ENCODE data around the gene MTA1. TPM values are rescaled to one million over a fixed set of nuclear protein-coding genes. Genes with fewer than 3 reads are reported as not detected.

MTA1 gene
- total and polyA plus RNA-seq, 4 experiments from 2014 or later = 1.5 to 123 (median 64.2) TPM

DNA sequence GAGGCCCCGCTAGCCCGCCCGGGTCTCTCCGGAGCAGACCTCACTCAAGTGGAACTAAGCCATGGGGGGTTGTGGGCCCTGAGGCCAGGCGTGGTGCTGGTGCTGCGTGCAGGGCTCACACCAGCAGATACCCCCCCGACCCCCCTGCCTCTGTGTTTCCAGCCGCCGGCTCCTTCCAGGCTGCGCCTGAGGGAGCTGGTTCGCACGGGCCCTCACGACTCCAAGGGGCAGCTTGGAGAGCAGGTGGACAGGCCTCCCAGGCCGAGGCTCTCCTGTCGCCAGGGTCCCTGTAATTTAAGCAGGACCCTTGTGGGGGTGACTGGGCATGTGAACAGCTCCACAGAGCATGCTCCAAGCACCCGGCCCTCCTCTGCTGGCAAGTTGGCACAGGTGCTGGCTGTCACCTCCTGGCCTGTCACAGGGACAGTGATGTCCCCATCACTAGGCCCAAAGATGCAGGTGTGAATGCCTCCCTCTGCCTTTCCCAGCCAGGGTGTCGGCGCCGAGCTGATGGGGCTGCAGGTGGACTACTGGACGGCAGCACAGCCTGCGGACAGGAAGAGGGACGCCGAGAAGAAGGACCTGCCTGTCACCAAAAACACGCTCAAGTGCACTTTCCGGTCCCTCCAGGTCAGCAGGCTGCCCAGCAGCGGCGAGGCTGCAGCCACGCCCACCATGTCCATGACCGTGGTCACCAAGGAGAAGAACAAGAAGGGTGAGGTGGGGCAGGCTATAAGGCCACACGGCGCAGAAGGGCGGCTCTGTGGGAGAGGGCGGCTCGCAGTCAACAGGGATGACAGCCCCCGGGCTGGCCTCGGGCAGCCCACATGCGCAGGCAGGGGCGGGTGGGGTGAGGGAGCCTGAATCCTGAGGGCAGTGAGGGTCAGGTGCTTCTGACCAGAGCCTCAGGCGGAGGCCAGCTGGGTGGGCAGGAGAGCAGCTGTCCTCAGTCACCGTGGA lies 27.2 kb upstream of the MTA1 start:
- DNase-seq = no peak
- ChIA-PET CTCF (ENCODE audit: partially characterized antibody) (no interaction called here), POLR2A (ENCODE audit: partially characterized antibody) (no interaction called here)
- intact Hi-C loops (cut with micrococcal nuclease) = no loop called here
- Histone ChIP-seq H3K36me3 (ENCODE audit: insufficient read depth, low read length) (no peaks in the 10 kb centered on the region), H3K27me3 (ENCODE audit: insufficient read depth, low read length) (no peaks in the 10 kb centered on the region), H3K4me3 (ENCODE audit: low read length in 2 of 2) (no peak overlapping the region), H3K4me1 (ENCODE audit: insufficient read depth, low read length) (peaks cover under 1% of the 10 kb centered on the region), H3K9me3 (ENCODE audit: control insufficient read depth in 1 of 2, low read length in 2 of 2) (no peaks in the 10 kb centered on the region), H3K27ac (ENCODE audit: low read depth, low read length) (no peak overlapping the region)
- H3K4me3 Mint-ChIP-seq = no peak overlapping the region
- no peaks in the 10 kb centered on the region for H3K27me3 Mint-ChIP-seq
- H3K36me3 Mint-ChIP-seq = no peaks in the 10 kb centered on the region
- no peak overlapping the region for H3K27ac Mint-ChIP-seq
- peaks cover 0 to 2% (median under 1%) of the 10 kb centered on the region in 4 donors for H3K4me1 Mint-ChIP-seq
- H3K9me3 Mint-ChIP-seq = no peaks in the 10 kb centered on the region

- Histone ChIP-seq H3K36me3 (ENCODE audit: insufficient read depth, low read length) (no peaks in the 10 kb centered on the region), H3K27ac (ENCODE audit: low read depth, low read length) (no peak overlapping the region), H3K27me3 (ENCODE audit: insufficient read depth, low read length) (no peaks in the 10 kb centered on the region), H3K4me3 (ENCODE audit: low read length in 2 of 2) (no peak overlapping the region), H3K9me3 (ENCODE audit: control insufficient read depth in 1 of 2, low read length in 2 of 2) (no peaks in the 10 kb centered on the region), H3K4me1 (ENCODE audit: insufficient read depth, low read length) (peaks cover 7% of the 10 kb centered on the region)
- Mint-ChIP-seq H3K4me3 (no peak overlapping the region), H3K27me3 (no peaks in the 10 kb centered on the region), H3K9me3 (no peaks in the 10 kb centered on the region), H3K36me3 (no peaks in the 10 kb centered on the region), H3K4me1 (peaks cover 0 to 6% (median 5%) of the 10 kb centered on the region in 4 donors), H3K27ac (no peak overlapping the region)
- ChIA-PET POLR2A (ENCODE audit: partially characterized antibody) (no interaction called here), CTCF (ENCODE audit: partially characterized antibody) (no interaction called here)
- DNase-seq = no peak
- intact Hi-C loops (cut with micrococcal nuclease) = no loop called here
Observed at GRCh38 chr14:105393151-105393550, 26.5 kb upstream of the MTA1 start.

GRCh38 chr14:105394714-105395537 lies 24.7 kb upstream of the MTA1 start:
- ChIA-PET CTCF (ENCODE audit: partially characterized antibody) (interaction anchor here (1.2 kb wide), 1 partner anchor 95 kb away, joined by 4 read pairs; no protein-coding TSS in a partner anchor), POLR2A (ENCODE audit: partially characterized antibody) (no interaction called here)
- no peaks in the 10 kb centered on the region for H3K36me3 ChIP-seq (ENCODE audit: insufficient read depth, low read length)
- H3K27me3 ChIP-seq (ENCODE audit: insufficient read depth, low read length) = no peaks in the 10 kb centered on the region
- Mint-ChIP-seq H3K9me3 (no peaks in the 10 kb centered on the region), H3K4me3 (peak overlapping the region in 1 of 8 donors; percentile 20), H3K27me3 (no peaks in the 10 kb centered on the region), H3K36me3 (no peaks in the 10 kb centered on the region), H3K4me1 (peaks cover 0 to 18% (median 7%) of the 10 kb centered on the region in 4 donors), H3K27ac (no peak overlapping the region)
- H3K4me1 ChIP-seq (ENCODE audit: insufficient read depth, low read length) = peaks cover 18% of the 10 kb centered on the region
- intact Hi-C loops (cut with micrococcal nuclease) = no loop called here
- H3K27ac ChIP-seq (ENCODE audit: low read depth, low read length) = no peak overlapping the region
- H3K4me3 ChIP-seq (ENCODE audit: low read length in 2 of 2) = no peak overlapping the region
- DNase-seq = no peak
- no peaks in the 10 kb centered on the region for H3K9me3 ChIP-seq (ENCODE audit: control insufficient read depth in 1 of 2, low read length in 2 of 2)

GRCh38 chr14:105395538-105395854 lies 24.1 kb upstream of the MTA1 start:
- H3K9me3 ChIP-seq (ENCODE audit: control insufficient read depth in 1 of 2, low read length in 2 of 2) = no peaks in the 10 kb centered on the region
- Mint-ChIP-seq H3K27me3 (no peaks in the 10 kb centered on the region), H3K4me3 (peak overlapping the region in 1 of 8 donors; percentile 20), H3K9me3 (peaks cover 0 to 4% (median 1%) of the 10 kb centered on the region in 8 donors), H3K27ac (no peak overlapping the region), H3K36me3 (peaks cover 4% of the 10 kb centered on the region in 2 donors), H3K4me1 (peaks cover under 1 to 18% (median 6%) of the 10 kb centered on the region in 4 donors)
- CTCF ChIA-PET (ENCODE audit: partially characterized antibody) = interaction anchor here (1.2 kb wide), 1 partner anchor 94 kb away, joined by 4 read pairs; no protein-coding TSS in a partner anchor
- H3K36me3 ChIP-seq (ENCODE audit: insufficient read depth, low read length) = peaks cover under 1% of the 10 kb centered on the region
- intact Hi-C loops (cut with micrococcal nuclease) = no loop called here
- no peak overlapping the region for H3K4me3 ChIP-seq (ENCODE audit: low read length in 2 of 2)
- DNase-seq = no peak
- H3K27ac ChIP-seq (ENCODE audit: low read depth, low read length) = no peak overlapping the region
- H3K4me1 ChIP-seq (ENCODE audit: insufficient read depth, low read length) = peaks cover 18% of the 10 kb centered on the region
- no peaks in the 10 kb centered on the region for H3K27me3 ChIP-seq (ENCODE audit: insufficient read depth, low read length)
- POLR2A ChIA-PET (ENCODE audit: partially characterized antibody) = no interaction called here

GRCh38 chr14:105397350-105397931 lies 22.2 kb upstream of the MTA1 start:
- POLR2A ChIA-PET (ENCODE audit: partially characterized antibody) = interaction anchor here (0.6 to 2.9 kb wide), 13 partner anchors 10 to 94 kb away, joined by 3 to 28 read pairs (median 4); partner anchors contain the start of genes CRIP1 and TEDC1
- intact Hi-C loops (cut with micrococcal nuclease) = no loop called here
- Histone ChIP-seq H3K4me3 (ENCODE audit: low read length in 2 of 2) (peak overlapping the region; percentile 57 to 74), H3K27me3 (ENCODE audit: insufficient read depth, low read length) (no peaks in the 10 kb centered on the region), H3K4me1 (ENCODE audit: insufficient read depth, low read length) (peaks cover 18% of the 10 kb centered on the region), H3K27ac (ENCODE audit: low read depth, low read length) (peak overlapping the region; percentile 80), H3K36me3 (ENCODE audit: insufficient read depth, low read length) (peaks cover 7% of the 10 kb centered on the region), H3K9me3 (ENCODE audit: control insufficient read depth in 1 of 2, low read length in 2 of 2) (no peaks in the 10 kb centered on the region)
- Mint-ChIP-seq H3K27ac (peak overlapping the region; percentile 58 to 90 (median 82)), H3K4me1 (peaks cover 2 to 18% (median 8%) of the 10 kb centered on the region in 4 donors), H3K36me3 (peaks cover 12 to 13% of the 10 kb centered on the region in 2 donors), H3K27me3 (no peaks in the 10 kb centered on the region), H3K4me3 (peak overlapping the region; percentile 62 to 83 (median 77)), H3K9me3 (peaks cover 0 to 13% (median 6%) of the 10 kb centered on the region in 8 donors)
- CTCF ChIA-PET (ENCODE audit: partially characterized antibody) = interaction anchor here (1.0 to 1.7 kb wide), 3 partner anchors 10 to 92 kb away, joined by 3 to 6 read pairs (median 6); no protein-coding TSS in a partner anchor
- DNase-seq = no peak

DNA sequence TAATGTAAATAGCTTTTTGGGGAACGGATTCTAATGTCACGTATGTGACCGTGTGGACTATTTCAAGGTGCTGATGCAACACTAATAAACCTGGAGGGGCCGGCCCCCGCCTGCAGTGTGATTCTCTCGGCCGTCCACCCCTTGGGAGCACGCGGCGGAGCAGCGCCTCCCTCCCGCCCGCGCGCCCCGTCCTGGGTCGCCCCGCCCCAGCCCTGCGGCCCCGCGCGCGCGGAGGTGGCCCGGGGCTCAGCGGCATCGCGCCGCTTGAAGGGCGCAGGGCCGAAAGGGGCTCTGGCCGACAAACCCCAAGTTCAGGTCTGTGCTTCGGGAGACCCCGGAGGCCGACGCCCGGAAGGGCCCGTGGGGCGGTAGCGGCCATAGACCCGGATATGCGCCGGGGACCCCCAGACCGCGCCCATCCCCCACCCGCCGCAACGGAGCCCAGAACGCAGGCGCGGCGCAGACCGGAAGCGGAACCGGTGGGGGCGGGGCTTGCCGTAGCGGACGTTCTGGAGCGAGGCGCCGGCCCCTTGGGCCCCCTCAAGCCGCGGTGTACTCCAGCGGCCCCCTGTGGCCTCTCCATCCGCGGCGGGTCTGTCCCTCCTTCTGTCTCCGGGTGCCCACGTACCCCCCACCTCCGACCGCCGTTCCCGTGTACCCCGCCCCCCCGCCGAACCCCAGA lies 21.4 kb upstream of the MTA1 start, which contains the start of gene TEX22:
Gene TEX22, plus strand, starts transcription at position 495 of the 682 bp plus-strand sequence. CDS start 803 bp downstream, outside the sequence.
- H3K27me3 ChIP-seq (ENCODE audit: insufficient read depth, low read length) = no peaks in the 10 kb centered on the region
- peaks cover 7% of the 10 kb centered on the region for H3K36me3 ChIP-seq (ENCODE audit: insufficient read depth, low read length)
- intact Hi-C loops (cut with micrococcal nuclease) = loop anchor here (1.0 to 2.0 kb wide), 3 partner anchors 17 to 92 kb away; no protein-coding TSS in a partner anchor
- H3K9me3 ChIP-seq (ENCODE audit: control insufficient read depth in 1 of 2, low read length in 2 of 2) = no peaks in the 10 kb centered on the region
- CTCF ChIA-PET (ENCODE audit: partially characterized antibody) = interaction anchor here (1.0 to 1.4 kb wide), 2 partner anchors 17 to 92 kb away, joined by 6 read pairs; no protein-coding TSS in a partner anchor
- peak within 1 kb of the TSS; percentile 57 to 74 for H3K4me3 ChIP-seq (ENCODE audit: low read length in 2 of 2)
- peak within 1 kb of the TSS; percentile 80 for H3K27ac ChIP-seq (ENCODE audit: low read depth, low read length)
- H3K9me3 Mint-ChIP-seq = peaks cover 0 to 14% (median 7%) of the 10 kb centered on the region in 8 donors
- peaks cover 13 to 15% of the 10 kb centered on the region in 2 donors for H3K36me3 Mint-ChIP-seq
- peaks cover 18% of the 10 kb centered on the region for H3K4me1 ChIP-seq (ENCODE audit: insufficient read depth, low read length)
- peak within 1 kb of the TSS; percentile 58 to 90 (median 82) for H3K27ac Mint-ChIP-seq
- POLR2A ChIA-PET (ENCODE audit: partially characterized antibody) = interaction anchor here (0.6 to 2.9 kb wide), 15 partner anchors 9 to 328 kb away, joined by 3 to 28 read pairs (median 4); partner anchors contain the start of genes CRIP1 and TEDC1
- peaks cover 4 to 18% (median 10%) of the 10 kb centered on the region in 4 donors for H3K4me1 Mint-ChIP-seq
- peak within 1 kb of the TSS; percentile 77 to 85 (median 82) for H3K4me3 Mint-ChIP-seq
- H3K27me3 Mint-ChIP-seq = no peaks in the 10 kb centered on the region
- peak; percentile 79 to 86 (median 79) for DNase-seq
